ENCODE data around the gene MTA3.

- TF ChIP-seq TAF1 (IDR thresholded peaks at IDR 0.05; ENCODE audit: borderline replicate concordance, low read depth, low read length) (no peak), POLR2A (IDR thresholded peaks at IDR 0.05; ENCODE audit: low read depth, low read length) (no peak)
These were observed 220.4 kb downstream of the MTA3 start for GRCh38 chr2:42788882-42789281.
